Measurements from ENCODE around the gene CAMSAP1. TPM values are rescaled to one million over a fixed set of nuclear protein-coding genes. Genes with fewer than 3 reads are reported as not detected.

CAMSAP1 gene
- total and polyA plus RNA-seq, 10 of the 15 experiments (the other 5 are each of a cell fraction or from before 2014, with no cell fraction given), result 1.4 to 24.7 (median 8.0) TPM

- POLR2A ChIA-PET, result interaction anchor here (0.6 kb wide), 1 partner anchor 49 kb away, joined by 4 read pairs; no protein-coding TSS in a partner anchor
- H3K4me1 ChIP-seq (ENCODE audit: control insufficient read depth, insufficient read depth, low read length), result 0 out of 2 replicates have a peak, but pooled peaks cover 3% of the 10 kb centered on the region
- H3K9me3 ChIP-seq (replicated peaks; ENCODE audit: control insufficient read depth, insufficient read depth, low read length), result no peaks in the 10 kb centered on the region; the same call in 2 of the 3 replicates
- CTCF ChIA-PET, result interaction anchor here (0.6 to 0.9 kb wide), 2 partner anchors 9 to 24 kb away, joined by 3 to 4 read pairs; partner anchors contain the start of gene CAMSAP1
- no peak overlapping the region for H3K27ac ChIP-seq (ENCODE audit: control insufficient read depth, insufficient read depth)
- no TSS peak for BruUV-seq (replicated peaks)
- no peak for ATAC-seq
- TF ChIP-seq CBX3 (IDR thresholded peaks at IDR 0.05; ENCODE audit: borderline replicate concordance, low read depth) (no peak), ATF2 (IDR thresholded peaks at IDR 0.05; ENCODE audit: low read length) (no peak), SUZ12 (IDR thresholded peaks at IDR 0.05; ENCODE audit: unreplicated experiment) (no peak), NFYB (IDR thresholded peaks at IDR 0.05; ENCODE audit: insufficient read depth, low read depth, low read length) (no peak), HSF1 (IDR thresholded peaks at IDR 0.05; ENCODE audit: low read depth, low read length) (no peak)
- H4K20me1 ChIP-seq (ENCODE audit: control insufficient read depth, insufficient read depth), result no peaks in the 10 kb centered on the region; the same call in 1 of the 2 replicates
- SMC1A ChIA-PET (ENCODE audit: uncharacterized antibody, unreplicated experiment), result no interaction called here
- no peak overlapping the region for H3K4me3 ChIP-seq
- RAD21 ChIA-PET (ENCODE audit: unreplicated experiment), result no interaction called here
- WGBS (ENCODE audit: insufficient coverage, insufficient replicate concordance, low lambda C conversion rate, missing lambda C conversion rate), result 61% methylated on average over 11 of the region's 11 CpGs
- H3K4me2 ChIP-seq (ENCODE audit: control insufficient read depth, insufficient read depth), result no peak overlapping the region
- peaks cover 49% of the 10 kb centered on the region for H3K79me2 ChIP-seq (ENCODE audit: control insufficient read depth, insufficient read depth, low read length)
- no peak for DNase-seq (ENCODE audit: low read depth, low spot score)
- H3K36me3 ChIP-seq (ENCODE audit: control insufficient read depth in 2 of 2, insufficient read depth in 2 of 2, low read length in 1 of 2), result no peaks in the 10 kb centered on the region
- in situ Hi-C loops (cut with MboI), result no loop called here
- H2AFZ ChIP-seq (ENCODE audit: control insufficient read depth, low read depth, low read length), result no peak overlapping the region
- H3K9ac ChIP-seq (ENCODE audit: control insufficient read depth, insufficient read depth, low read length), result no peak overlapping the region
- no peaks in the 10 kb centered on the region for H3K27me3 ChIP-seq (replicated peaks in 1 of 2; ENCODE audit: control insufficient read depth in 2 of 2, insufficient read depth in 2 of 2, low read length in 1 of 2)
- no peak for FAIRE-seq
- intact Hi-C loops (cut with micrococcal nuclease; ENCODE audit: unreplicated experiment), result no loop called here
Measured at GRCh38 chr9:135898634-135899407, 8.5 kb downstream of the CAMSAP1 start.
